A673 (cell line): ENCODE results near the gene COLGALT1. TPM values are rescaled to one million over a fixed set of nuclear protein-coding genes. Genes with fewer than 3 reads are reported as not detected.
"Not testable (repeated sequence)": the region's sequence is repeated elsewhere in the genome, so short reads cannot be mapped to it uniquely, and the experiment has no call there.

ENCODE experiments used
- Bru-seq: library from RNA; stranded (reverse); fragments of 400-500 nt; gene quantifications from one replicate; lab custom pipeline; 2021; lab: Mats Ljungman, UMichigan
- BruChase-seq, 2 experiments: library from RNA; stranded (reverse); fragments of 400-500 nt; gene quantifications; one replicate each; lab custom pipeline; 2021; lab: Mats Ljungman, UMichigan
- BruUV-seq: library from RNA; stranded (reverse); fragments of 400-500 nt; replicated peaks from 2 replicates; lab custom pipeline; 2021; lab: Mats Ljungman, UMichigan
- CTCF ChIA-PET: fragments of 300-600 bp; sonication (Branson Sonifier 250); formaldehyde crosslinking; loops from one replicate; lab custom pipeline; 2022; ENCODE audit warnings: antibody characterized with exemption; lab: Charles Lee
- POLR2A ChIA-PET: fragments of 300-600 bp; sonication (Branson Sonifier 250); formaldehyde crosslinking; loops from one replicate; lab custom pipeline; 2022; ENCODE audit warnings: antibody characterized with exemption; ENCODE audit not compliant: low non-redundant PET; lab: Charles Lee
- DNase-seq: peaks from one replicate; pipeline ENCODE4 v3.0.0-alpha.2; 2015; ENCODE audit warnings: low spot score
- H3K27ac ChIP-seq: fragments of 200-600 bp; sonication (generic); 2 replicates; pipeline ENCODE4 v1.5.1; 2016; ENCODE audit warnings: mixed run types, low read depth, mild to moderate bottlenecking, mixed read lengths, antibody characterized with exemption, low read length; ENCODE audit not compliant: poor library complexity, severe bottlenecking
- H3K27me3 ChIP-seq: fragments of 200-600 bp; sonication (generic); replicated peaks from 2 replicates; pipeline ENCODE4 v1.6.1; 2017; ENCODE audit warnings: mixed run types, low read depth, mild to moderate bottlenecking, mixed read lengths, antibody characterized with exemption, low read length; ENCODE audit not compliant: insufficient read depth, poor library complexity
- H3K36me3 ChIP-seq: fragments of 200-600 bp; sonication (generic); 2 replicates; pipeline ENCODE4 v1.6.1; 2016; ENCODE audit warnings: mixed run types, mild to moderate bottlenecking, mixed read lengths, antibody characterized with exemption, low read length; ENCODE audit not compliant: insufficient read depth, poor library complexity, severe bottlenecking
- H3K4me1 ChIP-seq: fragments of 200-600 bp; sonication (generic); 2 replicates; pipeline ENCODE4 v1.6.1; 2017; ENCODE audit warnings: mixed run types, mild to moderate bottlenecking, mixed read lengths, antibody characterized with exemption, low read length; ENCODE audit not compliant: insufficient read depth, poor library complexity, severe bottlenecking
- H3K4me3 ChIP-seq: fragments of 200-600 bp; sonication (generic); 2 replicates; pipeline ENCODE4 v1.5.1; 2016; ENCODE audit warnings: low read depth, mixed run types, mild to moderate bottlenecking, mixed read lengths, low read length; ENCODE audit not compliant: poor library complexity, severe bottlenecking
- H3K9me3 ChIP-seq: fragments of 200-600 bp; sonication (generic); 2 replicates; pipeline ENCODE4 v1.6.1; 2016; ENCODE audit warnings: mixed run types, low read depth, mild to moderate bottlenecking, mixed read lengths, antibody characterized with exemption, low read length; ENCODE audit not compliant: poor library complexity, severe bottlenecking
- EZH2 ChIP-seq: fragments of 200-600 bp; sonication (generic); IDR thresholded peaks from 2 replicates; pipeline ENCODE4 v1.6.1; 2017; ENCODE audit warnings: borderline replicate concordance, low read depth, mild to moderate bottlenecking, mixed read lengths, antibody characterized with exemption, low read length; ENCODE audit not compliant: poor library complexity, severe bottlenecking
- intact Hi-C: fragments of 100-400 bp; cut with micrococcal nuclease; formaldehyde crosslinking; loops from one replicate; pipeline ENCODE4 v1.10.0; 2022; ENCODE audit not compliant: unreplicated experiment
- long read RNA-seq: library from polyadenylated mRNA; stranded (forward); transcript quantifications from one replicate; pipeline ENCODE4 v2.0.0, GENCODE V29; 2022
- total RNA-seq: library from RNA; stranded (reverse); gene quantifications from 2 replicates; pipeline ENCODE4 v1.2.3, GENCODE V29; 2021
- TF ChIP-seq, protein P1 (sequence below): fragments of 300-800, 200-600 bp; sonication (generic); conservative IDR thresholded peaks from 2 replicates; pipeline ENCODE4 v1.5.1; 2017; ENCODE audit warnings: low read depth, mild to moderate bottlenecking, antibody characterized with exemption, low read length, moderate library complexity, mixed read lengths

Gene COLGALT1
- total RNA-seq (91.3 and 93.5 TPM in 2 replicates), Bru-seq, nascent RNA (percentile 59 among the genes with signal in this experiment), BruChase-seq, experiment 1, labeled RNA remaining after a 2-hour chase (percentile 70 among the genes with signal in this experiment), BruChase-seq, experiment 2, labeled RNA remaining after a 6-hour chase (percentile 88 among the genes with signal in this experiment)
- long read RNA-seq, transcript COLGALT1-202 (2 exons, 2,941 nt), result minor isoform, 7 of 128 reads
- long read RNA-seq, transcript COLGALT1-201 (12 exons, 3,704 nt), result major isoform, 75 of 128 reads
- long read RNA-seq, partial matches to known transcripts, result 28 of 128 reads
- long read RNA-seq, other reads (novel, unspliced or antisense), result 18 of 128 reads

GRCh38 chr19:17555480-17555928, at the start of gene COLGALT1:
TSS of gene COLGALT1 (plus strand) at chr19:17555649. CDS start at chr19:17555714, 65 bp downstream.
- Histone ChIP-seq H3K4me1 (peaks cover 23% of the 10 kb centered on the region), H3K27me3 (no peaks in the 10 kb centered on the region), H3K4me3 (peak within 1 kb of the TSS; percentile 69), H3K27ac (peak within 1 kb of the TSS; percentile 85), H3K9me3 (no peaks in the 10 kb centered on the region), H3K36me3 (peaks cover 30% of the 10 kb centered on the region)
- ChIA-PET POLR2A (no interaction called here), CTCF (no interaction called here)
- no TSS peak for BruUV-seq
- intact Hi-C loops, result no loop called here
- TF ChIP-seq, protein P1, sequence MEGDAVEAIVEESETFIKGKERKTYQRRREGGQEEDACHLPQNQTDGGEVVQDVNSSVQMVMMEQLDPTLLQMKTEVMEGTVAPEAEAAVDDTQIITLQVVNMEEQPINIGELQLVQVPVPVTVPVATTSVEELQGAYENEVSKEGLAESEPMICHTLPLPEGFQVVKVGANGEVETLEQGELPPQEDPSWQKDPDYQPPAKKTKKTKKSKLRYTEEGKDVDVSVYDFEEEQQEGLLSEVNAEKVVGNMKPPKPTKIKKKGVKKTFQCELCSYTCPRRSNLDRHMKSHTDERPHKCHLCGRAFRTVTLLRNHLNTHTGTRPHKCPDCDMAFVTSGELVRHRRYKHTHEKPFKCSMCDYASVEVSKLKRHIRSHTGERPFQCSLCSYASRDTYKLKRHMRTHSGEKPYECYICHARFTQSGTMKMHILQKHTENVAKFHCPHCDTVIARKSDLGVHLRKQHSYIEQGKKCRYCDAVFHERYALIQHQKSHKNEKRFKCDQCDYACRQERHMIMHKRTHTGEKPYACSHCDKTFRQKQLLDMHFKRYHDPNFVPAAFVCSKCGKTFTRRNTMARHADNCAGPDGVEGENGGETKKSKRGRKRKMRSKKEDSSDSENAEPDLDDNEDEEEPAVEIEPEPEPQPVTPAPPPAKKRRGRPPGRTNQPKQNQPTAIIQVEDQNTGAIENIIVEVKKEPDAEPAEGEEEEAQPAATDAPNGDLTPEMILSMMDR, result no peak
- no peak for TF ChIP-seq EZH2
- DNase-seq, result peak; percentile 99

GRCh38 chr19:17506745-17507144, 48.7 kb upstream of the COLGALT1 start:
- CTCF ChIA-PET, result no interaction called here
- Histone ChIP-seq H3K27ac (no peak overlapping the region), H3K4me1 (peaks cover 5% of the 10 kb centered on the region), H3K9me3 (no peaks in the 10 kb centered on the region), H3K27me3 (no peaks in the 10 kb centered on the region), H3K4me3 (no peak overlapping the region), H3K36me3 (no peaks in the 10 kb centered on the region)
- TF ChIP-seq, protein P1, result no peak
- TF ChIP-seq EZH2, result no peak
- no peak for DNase-seq
- POLR2A ChIA-PET, result no interaction called here
- intact Hi-C loops, result no loop called here
- BruUV-seq, result no TSS peak

DNA sequence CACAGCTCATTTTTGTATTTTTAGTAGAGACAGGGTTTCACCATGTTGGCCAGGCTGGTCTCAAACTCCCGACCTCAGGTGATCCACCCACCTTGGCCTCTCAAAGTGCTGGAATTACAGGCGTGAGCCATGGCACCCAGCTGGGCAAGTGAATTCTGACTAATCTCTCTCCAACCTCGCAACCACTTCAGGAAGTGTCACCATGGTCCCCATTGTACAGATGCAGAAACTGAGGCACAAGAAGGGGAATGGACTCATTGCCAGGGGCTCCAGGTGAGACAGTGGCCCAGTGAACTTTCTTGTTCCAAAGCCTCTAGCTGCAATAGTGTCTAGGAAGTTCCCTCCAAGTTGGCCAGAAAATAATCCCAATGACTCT, 46.9 kb upstream of the COLGALT1 start:
- H3K27me3 ChIP-seq, BruUV-seq, POLR2A ChIA-PET, H3K4me3 ChIP-seq, H3K36me3 ChIP-seq, CTCF ChIA-PET, intact Hi-C loops, H3K9me3 ChIP-seq, DNase-seq: not testable (repeated sequence)
- Histone ChIP-seq H3K27ac (peak overlapping the region; percentile 47), H3K4me1 (peaks cover 14% of the 10 kb centered on the region)
